ENCODE measurements around the gene TMEM54.

Gene TMEM54

DNA sequence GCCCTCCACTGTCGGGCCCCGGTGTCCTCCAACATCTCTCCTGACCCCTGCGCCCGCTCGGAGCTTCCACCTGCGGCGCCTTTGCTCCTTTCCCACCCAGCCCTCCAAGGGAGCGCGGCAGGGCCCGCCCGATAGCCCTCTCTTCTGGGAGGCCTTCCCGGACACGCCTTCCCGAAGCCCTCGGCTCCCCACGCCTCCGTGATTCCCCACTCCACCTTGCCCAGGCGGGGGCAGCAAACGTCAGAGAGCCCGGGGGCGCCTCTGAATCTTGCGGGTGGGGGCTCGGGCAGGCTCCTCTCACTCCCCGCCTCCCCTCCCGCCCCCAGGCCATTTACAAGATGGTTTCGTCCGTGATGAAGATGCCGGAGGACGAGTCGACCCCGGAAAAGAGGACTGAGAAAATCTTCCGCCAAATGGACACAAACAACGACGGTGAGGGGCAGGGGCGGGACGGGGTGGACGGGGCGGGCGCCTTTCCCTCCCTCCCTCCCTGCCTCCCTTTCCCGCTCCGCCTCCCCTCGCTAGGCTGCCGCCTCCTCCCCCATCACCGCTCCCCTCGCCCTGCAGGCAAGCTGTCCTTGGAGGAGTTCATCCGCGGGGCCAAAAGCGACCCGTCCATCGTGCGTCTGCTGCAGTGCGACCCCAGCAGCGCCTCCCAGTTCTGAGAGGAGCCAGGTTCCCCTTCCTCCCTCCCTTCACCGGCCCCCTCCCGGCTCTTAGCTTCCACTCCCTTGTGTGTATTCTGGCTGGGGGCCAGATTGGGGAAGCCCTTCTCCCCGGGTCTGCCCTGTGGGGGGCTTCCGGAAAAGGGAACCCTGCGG, 7.8 kb downstream of the TMEM54 start:
- DNase-seq = no peak

GRCh38 chr1:32892368-32893197, 8.6 kb downstream of the TMEM54 start:
- DNase-seq = peak; percentile 16

DNA sequence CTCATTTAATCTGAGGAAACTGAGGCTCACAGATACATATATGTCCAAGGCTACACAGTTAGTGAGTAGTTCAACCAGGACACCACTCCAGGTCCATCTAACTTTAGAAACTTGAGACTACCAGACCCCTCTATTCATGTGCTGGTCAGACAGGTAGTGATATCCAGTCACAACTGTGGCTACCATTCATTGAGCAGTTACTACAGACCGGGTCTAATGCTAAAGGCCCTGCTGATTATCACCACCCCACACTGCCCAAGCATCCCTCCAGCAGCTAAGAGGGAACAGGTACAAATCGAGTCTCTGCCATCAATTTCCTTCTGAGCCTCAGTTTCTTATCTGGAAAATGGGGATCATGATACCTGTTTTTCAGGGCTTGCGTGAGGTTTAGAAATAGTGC, 9.6 kb downstream of the TMEM54 start:
- DNase-seq = no peak

DNA sequence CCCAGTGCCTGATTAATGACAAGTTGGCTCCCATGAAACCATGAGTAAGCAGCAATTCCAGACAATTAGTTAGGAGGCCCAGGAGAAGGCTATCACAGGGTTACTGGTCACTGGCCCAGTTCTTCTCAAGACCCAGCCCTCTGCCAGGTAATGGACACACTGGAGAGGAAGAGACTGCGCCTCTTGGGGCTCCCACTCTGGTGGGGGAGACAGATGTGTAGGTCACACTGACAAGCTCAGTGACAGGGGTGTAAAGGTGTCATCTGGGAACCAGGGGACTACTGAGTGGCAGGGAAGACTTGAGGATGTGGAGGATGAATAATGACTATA, 10.0 kb downstream of the TMEM54 start:
- DNase-seq = no peak

DNA sequence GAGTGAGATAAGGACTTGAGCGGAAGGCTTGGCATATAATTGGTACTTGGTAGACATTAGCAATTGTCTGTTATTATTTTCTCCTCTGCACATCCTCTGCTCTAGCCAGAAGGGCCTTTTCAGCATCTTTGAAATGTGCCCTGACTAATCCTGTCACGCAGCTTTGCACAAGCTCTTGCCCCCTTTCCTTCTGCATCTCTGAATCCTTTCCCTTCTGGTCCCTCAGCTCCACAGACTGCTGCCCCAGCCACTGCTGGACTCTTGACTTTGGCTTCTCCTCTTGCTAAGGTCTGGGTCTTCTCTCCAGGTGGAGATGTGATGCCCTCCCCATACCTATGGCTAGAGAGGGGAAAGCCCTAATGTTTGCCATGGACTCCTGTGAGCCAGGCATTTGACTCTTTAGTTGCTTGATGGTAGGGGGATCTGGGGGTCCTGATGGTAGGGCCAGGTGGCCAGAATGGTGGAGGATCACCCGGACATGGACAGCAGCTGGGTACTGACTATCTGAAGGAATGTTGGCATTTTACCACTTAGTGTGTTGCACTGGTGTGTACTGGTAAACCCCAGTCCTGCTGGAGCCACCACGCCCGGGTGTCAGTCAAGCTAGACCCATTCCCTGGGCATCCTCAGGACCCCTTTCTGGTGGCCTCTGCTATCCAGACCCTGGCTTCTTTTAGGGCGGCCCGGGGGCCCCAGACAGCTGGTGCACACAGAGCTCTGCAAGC, 10.5 kb downstream of the TMEM54 start:
- DNase-seq = no peak

GRCh38 chr1:32889731-32890278, 11.4 kb downstream of the TMEM54 start:
- no peak for DNase-seq

- no peak for DNase-seq
Measured at GRCh38 chr1:32888677-32889420, 12.3 kb downstream of the TMEM54 start.

DNA sequence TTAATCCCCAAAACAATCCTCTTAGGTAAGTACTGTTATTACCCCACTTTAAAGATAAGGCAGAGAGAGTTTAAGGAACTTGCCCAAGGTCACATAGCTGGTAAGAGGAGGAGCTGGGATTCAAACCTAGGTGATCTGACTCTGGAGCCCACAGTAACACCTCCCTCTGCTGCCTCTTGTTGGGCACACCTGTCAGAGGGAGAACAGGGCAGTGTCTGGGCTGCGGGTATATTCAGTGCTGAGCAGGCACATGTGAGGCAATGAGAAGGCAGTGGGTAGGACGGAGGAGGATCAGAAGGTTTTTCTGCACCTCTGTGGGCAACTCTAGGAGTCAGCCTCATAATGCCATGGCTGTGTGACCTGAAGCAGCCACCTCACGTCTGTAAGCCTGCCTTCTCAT, 13.1 kb downstream of the TMEM54 start:
- no peak for DNase-seq

DNA sequence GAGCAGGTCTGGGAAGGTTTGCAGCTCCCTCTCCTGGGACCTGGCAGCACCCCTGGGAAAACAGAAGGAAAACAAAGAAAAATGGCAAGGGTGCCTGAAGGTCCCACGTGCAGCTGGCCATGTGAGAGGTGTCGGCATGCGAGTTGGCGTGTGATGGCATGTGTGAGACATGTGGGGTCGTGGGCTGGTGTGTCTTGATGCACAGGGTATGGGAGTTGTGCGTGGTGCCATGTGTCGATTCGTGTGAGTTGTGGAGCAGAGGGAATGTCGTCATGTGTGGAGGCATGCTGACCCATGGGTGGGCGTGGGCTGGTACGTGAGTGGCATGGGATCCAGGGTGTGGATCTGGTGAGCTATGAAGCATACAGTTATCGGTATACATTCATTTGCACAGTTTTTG, 13.6 kb downstream of the TMEM54 start:
- DNase-seq = no peak

- DNase-seq = no peak
Measured at GRCh38 chr1:32886828-32887414, 14.3 kb downstream of the TMEM54 start.

DNA sequence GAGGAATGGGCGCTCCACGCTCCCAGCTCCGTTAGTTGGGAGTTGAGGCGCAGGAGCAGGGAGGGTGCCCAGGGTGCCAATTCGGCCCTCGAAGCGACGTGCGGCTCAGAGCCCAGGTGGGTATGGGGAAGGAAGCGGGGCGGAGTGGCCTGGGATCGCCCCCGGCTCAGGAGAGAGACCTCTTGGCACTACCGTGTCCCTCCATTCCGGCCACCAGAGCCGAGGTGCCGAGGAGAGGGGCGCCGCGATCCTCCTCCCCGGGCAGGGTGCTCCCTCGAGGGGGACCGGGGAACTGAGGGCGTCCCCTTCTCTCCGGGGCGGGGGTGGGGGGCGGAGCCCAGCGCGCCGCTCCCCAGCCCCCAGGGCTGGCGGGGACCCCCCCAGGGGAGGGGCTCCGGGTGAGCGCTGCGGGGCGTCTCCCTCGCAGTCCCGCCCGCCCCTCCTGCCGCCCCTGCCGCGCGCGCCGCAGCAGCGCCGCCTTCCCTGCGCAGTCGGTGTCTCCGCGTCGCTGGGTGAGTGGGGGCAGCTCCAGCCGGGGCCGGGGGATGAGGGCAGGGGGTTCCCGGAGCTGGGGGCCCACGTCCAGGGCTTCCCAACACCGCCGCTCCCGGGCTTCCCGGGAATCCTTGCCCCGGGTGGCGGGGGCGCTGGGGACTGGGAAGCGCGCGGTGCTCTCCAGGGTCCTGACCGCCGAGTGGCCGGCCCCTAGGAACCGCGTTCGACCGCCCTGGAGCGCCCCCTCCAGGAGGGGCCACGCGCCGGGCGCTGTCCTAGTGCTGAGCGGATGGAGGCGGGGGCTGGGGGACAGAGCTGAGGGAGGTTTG, 15.0 kb downstream of the TMEM54 start, which contains the start of gene HPCA:
TSS of gene HPCA (plus strand) at position 488 of the 824 bp plus-strand sequence. CDS start 2,408 bp downstream, outside the sequence.
- peak; percentile 22 for DNase-seq

- DNase-seq = no peak
Measured at GRCh38 chr1:32885676-32886003, 15.5 kb downstream of the TMEM54 start.

GRCh38 chr1:32884726-32885125, 16.5 kb downstream of the TMEM54 start:
- DNase-seq = no peak

GRCh38 chr1:32884032-32884372, 17.2 kb downstream of the TMEM54 start:
- no peak for DNase-seq

DNA sequence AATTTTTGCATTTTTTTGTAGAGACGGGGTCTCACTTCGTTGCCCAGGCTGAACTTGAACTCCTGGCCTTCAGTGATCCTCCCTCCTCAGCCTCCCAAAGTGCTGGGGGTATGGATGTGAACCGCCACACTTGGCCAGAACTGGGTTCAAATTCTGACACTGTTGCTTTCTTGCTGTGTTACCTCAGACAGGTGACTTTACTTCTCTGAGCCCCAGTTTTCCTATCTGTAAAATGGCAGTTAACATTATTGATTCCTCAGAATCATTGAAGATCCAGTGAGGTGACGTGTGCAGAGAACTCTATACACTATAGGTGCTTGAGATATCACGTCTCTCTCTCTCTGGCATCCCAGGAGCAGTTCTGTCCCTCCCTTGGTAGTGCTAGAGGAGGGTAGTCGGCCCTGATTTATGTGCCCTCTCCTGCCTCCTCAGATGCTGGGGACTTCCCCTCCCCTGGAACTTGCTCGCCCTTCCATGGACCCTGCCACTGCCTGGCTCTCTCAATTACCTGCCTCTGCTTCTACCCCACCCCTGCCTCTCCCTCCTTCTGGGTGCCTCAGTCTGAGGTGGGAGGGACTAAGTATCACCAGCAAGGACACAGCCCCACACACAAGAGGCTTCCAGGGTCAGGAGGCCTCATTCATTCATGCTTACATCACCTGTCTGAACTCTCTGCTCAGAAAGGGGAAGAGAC, 17.7 kb downstream of the TMEM54 start:
- no peak for DNase-seq

DNA sequence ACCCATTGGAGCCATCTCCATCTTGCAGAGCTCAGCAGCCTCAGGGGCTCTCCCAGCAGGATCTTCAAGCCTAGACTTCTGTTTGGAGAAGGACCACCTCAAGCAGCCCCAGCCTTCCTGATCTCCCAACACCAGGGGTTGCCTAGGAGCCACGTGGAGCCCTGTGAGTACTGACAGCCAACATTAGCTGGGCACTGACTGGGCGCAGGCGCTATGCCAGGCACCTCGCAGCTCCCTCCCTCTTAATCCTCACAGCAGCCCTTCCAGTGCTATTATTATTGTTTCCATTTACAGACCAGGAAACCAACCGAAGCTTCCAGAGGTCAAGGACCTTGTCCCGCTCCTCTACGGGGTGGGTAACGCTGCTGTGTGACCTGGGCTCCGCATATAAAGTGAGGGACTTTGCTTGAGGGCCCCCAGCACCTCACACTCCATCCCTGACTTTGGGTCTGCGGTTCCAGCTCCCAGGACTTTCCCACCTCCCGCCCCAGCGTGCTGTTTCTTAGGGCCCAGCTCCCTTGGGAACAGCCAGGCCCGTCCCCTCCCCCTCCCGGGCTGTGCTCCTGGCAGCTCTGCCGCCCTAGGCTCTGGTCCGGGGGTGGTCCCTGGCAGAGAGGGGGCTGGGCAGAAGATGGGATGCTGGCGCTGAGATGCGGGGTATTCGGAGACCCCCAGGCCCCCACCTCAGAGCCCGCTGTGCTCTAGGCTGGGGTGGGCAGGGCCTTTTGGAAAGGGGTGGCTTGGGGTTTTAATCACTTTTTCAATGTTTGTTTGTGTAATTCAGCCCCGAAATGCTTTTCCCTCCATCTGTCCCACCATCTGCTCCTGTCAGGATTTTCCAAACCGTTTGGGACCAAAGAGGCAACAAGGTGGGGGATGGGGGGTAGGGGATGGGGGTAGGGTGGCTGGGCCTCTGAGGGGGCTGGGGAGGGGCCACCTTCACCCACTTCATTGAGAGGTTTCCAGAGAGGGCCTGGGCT, 19.0 kb downstream of the TMEM54 start:
- DNase-seq = no peak

DNA sequence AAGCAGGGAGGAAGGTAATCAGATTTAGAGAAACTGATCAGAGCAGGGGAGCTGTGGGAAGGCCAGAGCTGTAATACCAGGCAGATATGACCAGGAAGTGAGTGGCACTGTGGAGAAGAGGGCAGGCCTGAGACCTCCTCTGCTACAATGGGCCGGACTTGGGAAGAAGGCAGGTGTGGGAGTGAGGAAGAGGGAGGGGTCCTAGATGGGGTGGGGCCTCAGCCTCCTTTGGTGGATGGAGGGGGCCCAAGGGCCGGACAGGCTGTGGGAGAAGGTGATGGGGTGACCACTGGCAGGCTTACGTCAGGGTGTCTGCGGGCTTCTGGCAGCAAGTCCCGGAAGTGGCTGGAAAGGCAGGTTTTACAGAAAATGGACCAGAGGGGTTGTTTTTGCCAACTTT, 19.9 kb downstream of the TMEM54 start:
- no peak for DNase-seq

- no peak for DNase-seq
Measured at GRCh38 chr1:32878637-32879041, 22.6 kb downstream of the TMEM54 start.

- DNase-seq = no peak
Measured at GRCh38 chr1:32878183-32878582, 23.0 kb downstream of the TMEM54 start.

Measured in T-helper 9 cell (primary cell).